NCI-H82 treated with DMSO at 0.1 percent for 48 hours (cell line): Measurements from ENCODE around the gene AUTS2.
"Not testable (repeated sequence)": the region's sequence is repeated elsewhere in the genome, so short reads cannot be mapped to it uniquely, and the experiment has no call there.

Source experiments
- DNase-seq: peaks from one replicate; lab custom pipeline; 2025; ENCODE audit not compliant: unreplicated experiment; lab: John Stamatoyannopoulos, UW

Gene AUTS2

DNA sequence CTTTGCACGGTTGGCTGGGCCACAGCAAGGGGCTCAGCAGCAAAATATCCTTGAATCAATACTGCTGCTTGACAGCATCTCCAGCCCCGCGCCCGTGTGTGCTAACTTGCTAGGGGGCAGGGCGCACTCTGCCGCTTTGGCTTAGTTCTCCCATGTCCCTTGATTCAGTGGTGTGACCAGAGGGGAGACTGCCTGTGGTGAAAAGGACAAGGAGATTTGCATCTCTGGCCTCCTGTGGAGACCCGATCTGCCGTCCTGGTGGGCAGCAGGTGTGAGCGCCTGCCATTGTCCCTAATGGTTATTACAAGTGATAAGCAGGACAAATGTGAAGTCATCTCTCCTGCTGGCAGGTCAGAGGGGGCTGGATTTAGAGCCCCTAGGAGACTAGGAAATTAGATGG, 1033.4 kb downstream of the AUTS2 start:
- DNase-seq = no peak

DNA sequence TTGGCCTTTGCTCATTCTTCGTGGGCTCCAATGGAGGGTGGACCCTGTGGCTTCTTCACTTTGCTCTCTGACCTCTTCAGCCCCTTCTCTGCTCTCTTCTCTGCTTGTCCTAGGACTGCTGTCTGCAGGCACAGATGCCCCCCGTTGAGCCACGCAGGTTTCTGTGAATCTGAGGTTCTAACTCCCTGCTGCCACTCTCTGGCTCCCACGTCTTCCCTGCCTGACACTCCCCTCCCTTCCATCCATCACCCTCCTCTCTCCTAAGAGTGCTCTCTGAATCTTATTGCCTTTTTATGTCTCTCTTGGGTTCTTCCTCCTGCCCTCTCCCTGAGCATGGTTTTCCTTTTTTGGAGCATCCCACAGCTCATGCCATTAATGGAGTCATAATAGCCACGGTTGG, 1034.1 kb downstream of the AUTS2 start:
- no peak for DNase-seq

- no peak for DNase-seq
Observed at GRCh38 chr7:70634071-70634470, 1035.8 kb downstream of the AUTS2 start.

DNA sequence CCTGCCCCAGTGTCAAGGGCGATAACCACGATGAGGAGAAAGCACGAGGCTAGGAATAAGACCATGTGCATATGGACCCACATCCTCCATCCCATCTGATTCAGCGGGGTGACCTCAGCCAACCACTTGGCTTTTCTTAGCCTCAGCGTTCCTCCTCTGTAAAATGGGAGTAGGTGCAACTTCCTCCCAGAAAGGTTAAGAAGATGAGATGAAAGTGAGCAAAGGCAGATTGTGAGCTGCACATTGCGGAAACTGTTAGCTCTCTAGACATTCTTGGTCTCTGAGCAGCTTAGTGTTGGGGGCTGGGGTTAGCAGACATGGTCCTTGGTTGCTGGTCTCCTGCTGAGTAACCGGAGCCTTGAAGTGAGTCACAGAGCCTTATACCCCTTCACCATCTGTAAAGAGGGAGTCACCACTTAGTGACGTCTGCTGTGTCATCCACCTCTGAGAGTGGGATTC, 1036.4 kb downstream of the AUTS2 start:
- DNase-seq = no peak

DNA sequence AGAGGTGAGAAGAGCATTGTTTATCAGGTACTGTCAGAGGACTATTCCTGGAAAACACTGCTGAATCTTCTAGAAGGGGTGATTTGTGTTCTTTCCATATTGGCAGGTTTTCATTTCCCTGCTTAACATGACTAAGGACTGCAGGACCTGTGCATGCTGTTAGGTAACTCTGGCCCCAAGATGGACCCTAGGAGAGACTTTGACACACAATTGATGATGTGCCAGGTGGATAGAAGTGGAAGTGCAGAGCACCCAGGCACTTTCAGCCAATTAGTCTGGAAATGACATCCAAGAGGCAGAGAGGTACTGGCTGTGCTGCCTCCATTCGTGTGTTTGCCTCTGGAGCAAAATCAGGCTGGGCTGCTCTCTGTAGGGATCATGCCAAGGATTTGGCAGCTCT, 1037.4 kb downstream of the AUTS2 start:
- DNase-seq = no peak

DNA sequence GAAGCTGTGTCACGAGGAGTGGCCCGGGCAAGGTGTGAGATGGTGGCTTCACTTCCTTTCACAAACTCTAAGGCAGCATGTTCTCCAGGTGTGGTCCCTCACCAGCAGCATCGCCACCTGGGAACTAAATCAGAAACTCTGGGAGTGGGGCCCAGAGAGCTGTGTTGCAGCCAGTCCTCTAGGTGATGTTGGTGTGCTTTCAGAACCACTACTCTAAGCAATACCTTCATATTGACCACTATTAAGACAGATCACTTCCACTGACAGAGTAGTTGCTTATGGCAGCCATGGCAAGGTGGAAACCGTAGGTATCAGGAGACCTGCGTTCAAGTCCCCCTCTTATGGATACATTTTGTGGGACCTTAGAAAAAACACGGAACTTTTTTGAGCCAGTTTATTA, 1037.9 kb downstream of the AUTS2 start:
- no peak for DNase-seq

DNA sequence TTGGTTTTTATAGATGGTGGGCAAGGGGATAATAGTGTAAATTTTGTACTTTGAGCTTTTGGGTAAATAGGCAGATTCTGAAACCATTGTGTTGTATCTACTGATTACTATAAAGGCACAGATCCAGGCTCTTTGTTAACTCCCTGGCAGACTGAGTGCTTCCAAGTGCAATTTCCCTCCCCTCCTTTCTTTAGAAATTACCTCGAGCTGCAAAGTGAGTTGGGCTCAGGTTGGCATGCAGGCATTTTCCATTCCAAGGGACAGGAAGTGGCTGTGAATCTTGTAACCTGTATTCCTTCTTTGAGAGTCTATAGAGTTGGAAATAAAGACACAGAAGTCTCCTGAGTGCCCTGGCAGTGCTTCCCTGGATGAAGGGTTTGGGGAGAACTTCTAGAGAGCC, 1039.5 kb downstream of the AUTS2 start:
- DNase-seq = no peak

DNA sequence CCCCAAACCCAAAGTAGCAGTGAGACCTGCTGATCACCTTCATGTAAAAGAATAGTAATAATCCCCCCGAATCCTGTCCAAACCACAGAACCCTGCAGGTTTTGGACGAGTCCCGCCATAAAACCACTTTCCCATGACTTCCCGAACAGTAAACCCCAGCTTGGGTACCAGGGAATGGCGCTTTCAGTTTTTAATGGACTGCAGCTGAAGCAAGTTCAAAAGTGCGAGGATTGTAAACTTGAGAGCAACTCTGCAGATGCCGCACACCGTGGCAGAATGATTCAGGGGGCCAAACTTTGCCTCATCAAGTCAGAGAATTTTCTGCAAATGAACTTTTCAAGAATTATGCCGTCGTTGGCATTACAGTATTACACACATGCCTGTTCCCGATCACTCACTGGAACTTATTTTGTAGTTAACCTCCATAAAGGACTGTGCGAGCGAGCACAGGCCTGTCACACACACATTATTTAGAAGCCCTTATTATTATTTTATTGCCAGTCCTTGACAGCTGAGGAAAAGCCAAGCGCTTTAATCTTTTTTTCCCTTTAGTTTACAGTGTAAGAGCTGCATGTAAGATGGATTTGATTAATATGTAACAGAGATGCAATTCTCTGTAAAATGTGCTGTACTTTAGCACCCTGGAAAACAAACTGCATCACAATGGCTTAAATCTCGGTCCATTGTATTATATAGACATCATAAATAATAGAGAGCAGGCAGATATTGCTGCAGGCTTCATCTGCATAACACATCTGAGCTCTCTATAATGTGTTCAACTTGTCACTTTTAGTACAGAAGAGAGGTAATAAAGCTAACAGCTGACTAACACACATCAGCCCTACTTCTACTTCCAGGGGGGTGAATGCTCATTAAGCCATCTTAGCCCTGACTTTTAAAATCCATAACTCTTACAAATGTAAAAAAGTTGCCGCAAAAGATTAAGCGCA, 1040.2 kb downstream of the AUTS2 start:
- DNase-seq = no peak

DNA sequence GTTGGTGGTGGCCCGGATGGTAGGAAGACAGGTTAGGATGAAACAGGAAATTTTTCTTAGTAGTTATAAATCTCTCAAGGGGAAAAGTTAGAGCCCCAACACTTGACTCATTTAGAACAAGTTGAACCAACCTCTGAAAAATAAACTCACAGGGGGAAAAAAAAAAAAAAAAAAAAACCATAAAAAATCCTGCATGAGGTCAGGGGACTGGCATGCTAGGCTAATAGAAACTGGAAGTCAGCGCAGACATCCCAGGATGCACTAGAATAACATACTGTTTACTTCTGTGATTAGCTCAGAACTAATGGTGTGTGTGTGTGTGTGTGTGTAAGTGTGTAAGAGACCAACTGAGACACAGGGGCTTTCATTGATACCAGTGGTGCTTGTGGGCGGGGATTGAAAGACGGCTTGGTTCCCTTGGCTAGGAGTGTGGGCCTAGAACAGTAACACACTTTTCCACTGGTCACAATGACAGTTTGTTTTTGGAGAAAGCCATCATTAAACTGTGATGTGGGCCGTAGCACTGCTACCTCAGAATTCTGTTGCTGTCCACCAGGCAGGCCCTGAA, 1042.1 kb downstream of the AUTS2 start:
- no peak for DNase-seq

DNA sequence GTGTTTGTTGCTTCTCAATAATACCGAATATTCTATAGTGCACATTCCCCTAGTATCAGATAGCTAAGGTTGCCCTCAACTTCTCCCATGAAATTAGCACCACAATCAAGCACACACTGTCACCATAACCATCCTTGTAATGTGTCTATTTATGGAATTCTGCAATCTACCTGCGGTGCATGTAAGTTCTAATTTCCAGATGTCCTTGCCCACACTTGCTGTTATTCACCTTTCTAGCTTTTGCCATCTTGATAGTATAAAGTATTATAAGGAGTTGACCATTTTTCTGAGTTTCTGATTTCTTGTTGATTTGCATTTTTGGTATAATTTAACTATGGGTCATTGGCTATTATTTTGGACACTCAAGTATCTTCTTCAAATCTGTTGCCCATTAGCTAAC, 1043.6 kb downstream of the AUTS2 start:
- DNase-seq = no peak

DNA sequence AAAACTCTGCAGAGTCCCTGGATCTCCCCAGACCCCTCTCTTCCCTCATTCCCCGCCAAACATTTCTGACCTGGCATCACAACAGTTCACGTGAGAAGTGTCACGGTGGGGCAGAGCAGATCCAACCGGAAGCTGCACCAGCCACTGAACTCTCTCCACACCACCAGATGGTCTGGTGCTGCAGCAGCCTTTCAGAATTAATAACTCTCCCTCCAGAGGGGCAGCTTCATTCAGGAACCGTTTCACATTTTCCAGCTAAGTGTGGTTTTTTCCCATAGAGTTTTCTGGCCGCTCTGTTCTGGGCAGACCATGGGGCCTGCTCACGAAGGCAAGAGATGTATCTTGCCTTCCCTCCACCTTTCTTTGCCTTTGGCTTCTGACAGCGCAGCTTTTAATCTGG, 1047.0 kb downstream of the AUTS2 start:
- DNase-seq = no peak

DNA sequence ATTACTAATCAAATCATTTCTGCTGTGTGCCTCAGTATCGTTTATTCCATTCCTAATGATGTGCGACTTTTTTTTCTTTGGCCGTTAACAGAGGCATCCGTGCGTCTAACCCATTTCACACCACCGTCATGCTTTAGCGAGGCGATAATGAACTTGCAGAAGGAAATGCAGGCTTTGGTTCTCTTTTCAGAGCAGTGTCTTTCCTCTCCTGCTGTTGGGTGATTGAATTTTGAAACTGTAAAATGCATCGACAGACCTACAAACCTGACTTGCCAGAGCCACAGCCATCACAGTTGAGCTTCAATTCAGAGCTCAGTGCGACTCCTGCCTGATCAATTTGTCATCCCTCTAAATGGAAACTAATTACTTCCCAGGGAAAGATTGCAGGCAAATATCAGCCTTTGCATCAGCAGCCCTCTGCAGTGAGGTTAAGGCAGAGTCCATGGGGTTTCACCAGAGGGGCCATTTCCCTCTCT, 1047.6 kb downstream of the AUTS2 start:
- DNase-seq = no peak

- no peak for DNase-seq
Observed at GRCh38 chr7:70646536-70647248, 1048.4 kb downstream of the AUTS2 start.

DNA sequence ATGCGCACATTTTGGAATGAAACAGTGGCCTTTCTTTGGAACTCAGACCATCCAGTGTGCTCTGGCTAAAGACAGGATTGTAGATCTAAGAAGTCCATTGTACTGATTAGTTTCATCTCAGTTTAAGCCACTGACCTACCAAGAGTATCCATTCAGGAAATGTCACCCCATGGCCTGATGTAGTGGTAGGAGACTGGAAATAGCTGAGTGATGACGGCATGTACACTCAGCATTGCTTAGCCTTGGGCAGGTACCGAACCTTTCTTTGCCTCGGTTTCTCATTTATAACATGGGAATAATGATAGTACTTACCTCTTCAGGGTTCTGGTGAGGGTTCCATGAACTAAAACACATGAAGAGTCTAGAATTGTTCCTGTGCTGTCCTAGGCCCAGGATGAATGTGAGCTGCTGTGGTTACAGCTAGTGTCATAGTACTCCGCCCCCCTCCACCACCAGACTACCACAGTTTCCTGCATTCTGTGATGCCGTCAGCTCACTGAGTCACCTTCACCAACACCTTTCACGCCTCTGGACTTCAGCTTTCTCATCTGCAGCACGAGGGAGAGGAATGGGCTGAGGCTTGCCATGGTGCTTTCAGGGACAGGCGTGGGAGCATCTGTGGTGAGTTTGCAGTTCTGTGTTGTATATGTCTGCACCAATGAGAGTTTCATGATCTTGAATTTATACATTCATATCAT, 1049.7 kb downstream of the AUTS2 start:
- DNase-seq = no peak

DNA sequence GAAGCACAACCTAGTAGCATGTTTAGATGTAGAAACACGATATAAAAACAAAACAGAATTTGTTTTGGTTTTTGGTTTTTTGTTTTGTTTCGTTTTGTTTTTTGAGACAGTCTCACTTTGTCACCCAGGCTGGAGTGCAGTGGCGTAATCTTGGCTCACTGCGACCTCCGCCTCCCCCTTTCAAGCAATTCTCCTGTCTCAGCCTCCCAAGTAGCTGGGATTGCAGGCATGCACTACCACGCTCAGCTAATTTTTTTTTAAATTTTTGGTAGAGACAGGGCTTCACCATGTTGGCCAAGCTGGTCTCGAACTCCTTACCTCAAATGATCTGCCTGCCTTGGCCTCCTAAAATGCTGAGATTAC, 1050.2 kb downstream of the AUTS2 start:
- DNase-seq = not testable (repeated sequence)

DNA sequence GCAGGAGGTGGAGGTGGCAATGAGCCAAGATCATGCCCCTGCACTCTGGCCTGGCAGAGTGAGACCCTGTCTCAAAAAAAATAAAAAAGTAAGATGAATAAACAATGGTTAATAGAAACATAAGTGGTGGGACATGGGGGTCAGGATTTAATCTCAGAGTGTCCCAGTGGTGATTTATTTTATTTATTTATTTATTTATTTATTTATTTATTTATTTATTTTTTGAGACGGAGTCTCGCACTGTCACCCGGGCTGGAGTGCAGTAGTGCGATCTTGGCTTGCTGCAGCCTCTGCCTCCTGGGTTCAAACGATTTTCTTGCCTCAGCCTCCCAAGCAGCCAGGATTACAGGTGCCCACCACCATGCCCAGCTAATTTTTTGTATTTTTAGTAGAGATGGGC, 1051.0 kb downstream of the AUTS2 start:
- no peak for DNase-seq

DNA sequence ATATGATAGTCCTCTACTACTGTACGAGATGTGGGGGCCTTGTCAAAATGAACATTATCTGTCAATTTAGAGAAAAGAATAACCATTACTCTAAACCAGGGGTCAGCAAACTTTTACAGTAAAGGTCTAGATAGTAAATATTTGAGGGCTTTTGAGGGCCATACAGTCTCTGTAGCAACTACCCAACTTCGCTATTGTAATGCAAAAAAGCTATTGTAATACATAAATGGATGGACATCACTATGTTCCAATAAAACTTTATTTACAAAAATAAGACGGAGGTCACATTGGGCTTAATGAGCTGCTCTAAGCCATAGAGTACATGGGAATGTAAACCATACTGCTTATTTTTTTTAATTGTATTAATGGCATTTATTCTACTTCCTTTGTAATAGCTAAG, 1055.9 kb downstream of the AUTS2 start:
- no peak for DNase-seq

DNA sequence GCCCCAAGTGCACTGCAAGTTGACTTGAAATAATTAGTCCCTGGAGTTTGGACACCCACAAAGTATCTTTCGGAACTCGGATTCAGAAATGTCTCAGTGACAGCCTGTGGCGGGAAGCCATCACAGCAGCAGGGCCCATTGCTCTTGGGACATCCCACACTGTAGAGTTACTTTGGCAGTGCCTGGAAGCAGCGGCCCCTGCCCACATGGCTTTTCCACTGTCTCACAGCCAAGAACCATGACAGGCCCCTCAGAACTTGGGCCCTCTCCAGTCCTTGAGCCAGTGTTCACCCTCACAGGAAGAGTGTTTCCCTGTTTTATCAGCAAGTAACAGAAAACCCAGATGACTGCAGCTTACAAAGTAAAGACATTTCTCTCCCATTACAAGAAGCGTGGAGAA, 1056.7 kb downstream of the AUTS2 start:
- no peak for DNase-seq

GRCh38 chr7:70655694-70656093, 1057.4 kb downstream of the AUTS2 start:
- DNase-seq = no peak

DNA sequence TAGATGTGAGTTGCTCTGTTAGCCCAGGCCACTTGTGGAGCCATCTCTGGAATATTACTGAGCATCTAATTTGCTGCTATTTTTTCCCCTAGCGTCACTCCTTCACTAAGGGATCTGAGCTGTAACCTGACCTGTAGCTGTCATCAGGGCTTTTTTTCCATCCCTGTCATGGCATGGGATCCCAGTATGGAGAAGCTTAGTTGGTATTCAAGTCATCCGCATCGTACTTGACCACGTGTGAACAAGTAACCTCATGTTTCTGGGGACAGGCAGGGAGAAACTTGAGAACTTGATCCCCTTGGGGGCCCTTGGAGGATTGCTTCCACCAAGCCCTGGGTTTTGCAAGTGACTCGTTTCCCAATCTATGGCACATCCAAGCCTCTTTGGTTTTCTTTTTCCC, 1059.3 kb downstream of the AUTS2 start:
- DNase-seq = no peak

- DNase-seq = no peak
Observed at GRCh38 chr7:70657989-70658632, 1059.8 kb downstream of the AUTS2 start.
